Measurements from ENCODE around the gene LRCOL1. TPM values are rescaled to one million over a fixed set of nuclear protein-coding genes. Genes with fewer than 3 reads are reported as not detected.

LRCOL1 gene
- total RNA-seq, 1 experiment from 2014 or later, result not detected

- H3K4me1 ChIP-seq, result 0 out of 2 replicates have a peak, but pooled peaks cover 5% of the 10 kb centered on the region
- POLR2A ChIA-PET, result no interaction called here
- TF ChIP-seq CTCF (IDR thresholded peaks at IDR 0.05; ENCODE audit: insufficient read depth in 1 of 2, low read depth in 1 of 2, low read length in 1 of 2, severe bottlenecking in 1 of 2, unreplicated experiment in 1 of 2), result no peak
- H3K36me3 ChIP-seq (ENCODE audit: control insufficient read depth, insufficient read depth, low read length), result peaks cover 3% of the 10 kb centered on the region
- no peak overlapping the region for H3K4me3 Mint-ChIP-seq (ENCODE audit: unreplicated experiment)
- CTCF ChIA-PET, result no interaction called here
- no peaks in the 10 kb centered on the region for H3K27me3 Mint-ChIP-seq (ENCODE audit: insufficient read depth, unreplicated experiment)
- BruUV-seq (replicated peaks), result no TSS peak
- peaks cover 18% of the 10 kb centered on the region for H3K36me3 Mint-ChIP-seq (ENCODE audit: insufficient read depth, unreplicated experiment)
- H3K27me3 ChIP-seq (replicated peaks; ENCODE audit: control insufficient read depth, insufficient read depth, low read length), result no peaks in the 10 kb centered on the region
- no peak overlapping the region for H3K27ac Mint-ChIP-seq (ENCODE audit: unreplicated experiment)
- no peak for DNase-seq
- H3K4me1 Mint-ChIP-seq (ENCODE audit: low read depth, unreplicated experiment), result no peaks in the 10 kb centered on the region
- intact Hi-C loops (cut with micrococcal nuclease; ENCODE audit: unreplicated experiment), result no loop called here
- H3K4me3 ChIP-seq (ENCODE audit: low read depth, low read length), result no peak overlapping the region
- H3K9me3 Mint-ChIP-seq (ENCODE audit: unreplicated experiment), result no peaks in the 10 kb centered on the region
- no peaks in the 10 kb centered on the region for H3K9me3 ChIP-seq
These were observed 35.9 kb downstream of the LRCOL1 start for GRCh38 chr12:132574271-132574996.

GRCh38 chr12:132572801-132573760, 37.3 kb downstream of the LRCOL1 start:
- no peak overlapping the region for H3K27ac Mint-ChIP-seq (ENCODE audit: unreplicated experiment)
- 0 out of 2 replicates have a peak, but pooled peaks cover 5% of the 10 kb centered on the region for H3K4me1 ChIP-seq

More at GRCh38 chr12:132572801-132573760, 37.3 kb downstream of the LRCOL1 start:
- DNase-seq, result no peak
- H3K4me3 ChIP-seq (ENCODE audit: low read depth, low read length), result no peak overlapping the region
- no peaks in the 10 kb centered on the region for H3K27me3 ChIP-seq (replicated peaks; ENCODE audit: control insufficient read depth, insufficient read depth, low read length)
- TF ChIP-seq CTCF (IDR thresholded peaks at IDR 0.05; ENCODE audit: insufficient read depth in 1 of 2, low read depth in 1 of 2, low read length in 1 of 2, severe bottlenecking in 1 of 2, unreplicated experiment in 1 of 2), result no peak
- BruUV-seq (replicated peaks), result no TSS peak
- Mint-ChIP-seq H3K9me3 (ENCODE audit: unreplicated experiment) (no peaks in the 10 kb centered on the region), H3K4me1 (ENCODE audit: low read depth, unreplicated experiment) (no peaks in the 10 kb centered on the region), H3K36me3 (ENCODE audit: insufficient read depth, unreplicated experiment) (peaks cover 17% of the 10 kb centered on the region), H3K27me3 (ENCODE audit: insufficient read depth, unreplicated experiment) (no peaks in the 10 kb centered on the region), H3K4me3 (ENCODE audit: unreplicated experiment) (no peak overlapping the region)
- CTCF ChIA-PET, result no interaction called here
- H3K9me3 ChIP-seq, result no peaks in the 10 kb centered on the region
- H3K36me3 ChIP-seq (ENCODE audit: control insufficient read depth, insufficient read depth, low read length), result peaks cover 3% of the 10 kb centered on the region
- intact Hi-C loops (cut with micrococcal nuclease; ENCODE audit: unreplicated experiment), result no loop called here
- POLR2A ChIA-PET, result no interaction called here
